Esophagus (tissue), 2 donors: ENCODE measurements around the gene TAF10. TPM values are rescaled to one million over a fixed set of nuclear protein-coding genes. Genes with fewer than 3 reads are reported as not detected.

ENCODE experiments used
- H3K27ac ChIP-seq, 2 donors: one replicate each; pipeline ENCODE4 v1.5.1; 2013; ENCODE audit warnings: low read depth in 2 of 2, mild to moderate bottlenecking in 2 of 2, inconsistent platforms in 1 of 2, low read length in 1 of 2, moderate library complexity in 1 of 2
- H3K27me3 ChIP-seq, 2 donors: one replicate each; pipeline ENCODE4 v1.6.1; 2013; ENCODE audit warnings: low read length in 2 of 2, control low read depth in 1 of 2, mild to moderate bottlenecking in 1 of 2; ENCODE audit not compliant: insufficient read depth in 2 of 2, control insufficient read depth in 1 of 2
- H3K36me3 ChIP-seq, 2 donors: one replicate each; pipeline ENCODE4 v1.6.1; 2013; ENCODE audit warnings: low read length in 1 of 2; ENCODE audit not compliant: control insufficient read depth in 2 of 2, insufficient read depth in 2 of 2
- H3K4me1 ChIP-seq, 2 donors: one replicate each; pipeline ENCODE4 v1.6.1; 2013; ENCODE audit warnings: low read length in 1 of 2; ENCODE audit not compliant: control insufficient read depth in 2 of 2, insufficient read depth in 2 of 2
- H3K4me3 ChIP-seq, 2 donors: one replicate each; pipeline ENCODE4 v1.5.1; 2013; ENCODE audit warnings: low read length in 2 of 2, mild to moderate bottlenecking in 2 of 2, low read depth in 1 of 2, moderate library complexity in 1 of 2
- H3K9me3 ChIP-seq, 2 donors: one replicate each; pipeline ENCODE4 v1.6.1; 2013; ENCODE audit warnings: mild to moderate bottlenecking in 2 of 2, low read depth in 1 of 2, low read length in 1 of 2, moderate library complexity in 1 of 2; ENCODE audit not compliant: control insufficient read depth in 2 of 2, insufficient read depth in 1 of 2
- WGBS, 2 donors: extraction: QIAGEN DNeasy Blood & Tissue Kit; methylation state at CpG; one replicate each; pipeline ENCODE4 v1.1.7; 2013; 5-methylcytosine and 5-hydroxymethylcytosine counted together
- polyA plus RNA-seq, 2 donors: library from polyadenylated mRNA; stranded (reverse); fragments of 200-250 nt; gene quantifications; one replicate each; pipeline ENCODE4 v1.2.3, GENCODE V29; 2013
- donor health status: healthy with polysubstance abuse.
- donor health status: Bipolar disorder and iron deficiency.

Gene TAF10
- polyA plus RNA-seq = 10 to 100 TPM; 83.0 to 93.7 TPM

GRCh38 chr11:6612213-6613041, at the start of gene TAF10:
TSS of gene TAF10 (minus strand) at chr11:6612216. CDS start at chr11:6612189, 27 bp downstream.
- Histone ChIP-seq H3K27me3 (no peaks in the 10 kb centered on the region), H3K36me3 (peaks cover 13 to 48% of the 10 kb centered on the region in 2 donors), H3K9me3 (no peaks in the 10 kb centered on the region), H3K4me1 (peaks cover 2 to 13% of the 10 kb centered on the region in 2 donors), H3K4me3 (peak within 1 kb of the TSS; percentile 91 to 95), H3K27ac (peak within 1 kb of the TSS; percentile 99 to 100)
- 1% methylated on average over 34 to 51 of the region's 51 CpGs for WGBS, 2 donors

DNA sequence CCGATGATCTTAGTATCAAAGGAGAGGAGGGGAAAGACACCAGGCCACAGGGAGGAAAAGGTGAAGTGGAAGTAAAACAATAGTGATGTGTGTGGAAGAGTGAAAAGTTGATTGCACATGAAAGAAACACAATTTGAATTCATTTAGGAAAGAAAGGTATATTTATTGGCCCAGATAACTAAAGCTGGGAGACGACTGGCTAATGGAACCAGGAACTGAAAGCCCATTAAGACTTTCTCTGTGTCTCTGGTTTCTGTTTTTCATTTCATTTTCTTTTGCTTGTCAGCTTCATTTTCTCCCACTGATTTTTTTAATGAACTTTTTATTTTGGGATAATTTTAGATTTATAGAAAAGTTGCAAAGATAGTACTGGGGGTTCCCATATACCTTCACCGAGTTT, 48.7 kb upstream of the TAF10 start:
- no peak overlapping the region for H3K4me3 ChIP-seq
- no peak overlapping the region for H3K27ac ChIP-seq
- no peaks in the 10 kb centered on the region for H3K27me3 ChIP-seq
- H3K4me1 ChIP-seq = no peaks in the 10 kb centered on the region
- no peaks in the 10 kb centered on the region for H3K9me3 ChIP-seq
- H3K36me3 ChIP-seq = no peaks in the 10 kb centered on the region
- WGBS, 2 donors = 76 to 86% methylated on average over 3 of the region's 3 CpGs

GRCh38 chr11:6658647-6659046, 46.6 kb upstream of the TAF10 start:
- H3K9me3 ChIP-seq = no peaks in the 10 kb centered on the region

DNA sequence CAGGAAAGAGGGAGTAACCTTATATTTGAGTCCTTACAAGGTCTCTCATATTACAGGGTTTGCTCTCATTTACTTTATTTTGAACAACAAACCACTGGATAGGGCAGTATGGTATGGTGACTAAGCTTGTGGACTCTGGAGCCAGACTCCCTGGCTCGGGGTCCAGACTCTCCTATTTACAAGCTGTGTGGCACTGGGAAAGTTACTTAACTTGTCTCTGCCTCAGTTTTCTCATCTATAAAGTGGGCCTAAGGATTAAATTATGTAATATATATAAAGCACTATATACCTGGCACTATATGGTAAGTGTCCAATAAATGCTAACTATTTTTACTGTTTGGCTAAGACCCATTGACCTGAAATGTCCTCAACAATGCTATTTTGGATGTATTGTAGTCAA, 45.3 kb upstream of the TAF10 start:
- no peak overlapping the region for H3K27ac ChIP-seq
- H3K4me1 ChIP-seq = peaks cover 0 to 2% of the 10 kb centered on the region in 2 donors
- H3K9me3 ChIP-seq = no peaks in the 10 kb centered on the region
- H3K36me3 ChIP-seq = no peaks in the 10 kb centered on the region
- no peaks in the 10 kb centered on the region for H3K27me3 ChIP-seq
- H3K4me3 ChIP-seq = no peak overlapping the region
- 52 to 64% methylated on average over 1 of the region's 1 CpG for WGBS, 2 donors

More at GRCh38 chr11:6658647-6659046, 46.6 kb upstream of the TAF10 start:
- H3K27ac ChIP-seq = no peak overlapping the region
- H3K27me3 ChIP-seq = no peaks in the 10 kb centered on the region
- no peak overlapping the region for H3K4me3 ChIP-seq
- no peaks in the 10 kb centered on the region for H3K36me3 ChIP-seq
- H3K4me1 ChIP-seq = peaks cover 0 to 2% of the 10 kb centered on the region in 2 donors

GRCh38 chr11:6656936-6657335, 44.9 kb upstream of the TAF10 start:
- no peak overlapping the region for H3K4me3 ChIP-seq
- H3K9me3 ChIP-seq = no peaks in the 10 kb centered on the region
- peaks cover 0 to 2% of the 10 kb centered on the region in 2 donors for H3K4me1 ChIP-seq
- H3K27ac ChIP-seq = no peak overlapping the region
- H3K27me3 ChIP-seq = no peaks in the 10 kb centered on the region
- 71% methylated on average over 5 of the region's 5 CpGs for WGBS, 2 donors
- no peaks in the 10 kb centered on the region for H3K36me3 ChIP-seq

- Histone ChIP-seq H3K27ac (no peak overlapping the region), H3K4me3 (no peak overlapping the region), H3K9me3 (no peaks in the 10 kb centered on the region), H3K4me1 (peaks cover 0 to 2% of the 10 kb centered on the region in 2 donors), H3K27me3 (no peaks in the 10 kb centered on the region), H3K36me3 (no peaks in the 10 kb centered on the region)
- WGBS, 2 donors = 62 to 66% methylated on average over 4 of the region's 4 CpGs
Observed at GRCh38 chr11:6656584-6656915, 44.5 kb upstream of the TAF10 start.

- 14 to 39% methylated on average over 12 to 27 of the region's 56 CpGs for WGBS, 2 donors
- no peaks in the 10 kb centered on the region for H3K36me3 ChIP-seq
- peak within 1 kb of the TSS; percentile 34 to 58 for H3K4me3 ChIP-seq
- H3K27ac ChIP-seq = peak within 1 kb of the TSS; percentile 37 to 64
- H3K4me1 ChIP-seq = peaks cover 0 to 2% of the 10 kb centered on the region in 2 donors
- H3K27me3 ChIP-seq = no peaks in the 10 kb centered on the region
- H3K9me3 ChIP-seq = no peaks in the 10 kb centered on the region
Observed at GRCh38 chr11:6655790-6656583, 44.0 kb upstream of the TAF10 start, which contains the start of gene DCHS1. TSS of gene DCHS1 (minus strand) at chr11:6655809. CDS start at chr11:6641613, 14,196 bp downstream.

DNA sequence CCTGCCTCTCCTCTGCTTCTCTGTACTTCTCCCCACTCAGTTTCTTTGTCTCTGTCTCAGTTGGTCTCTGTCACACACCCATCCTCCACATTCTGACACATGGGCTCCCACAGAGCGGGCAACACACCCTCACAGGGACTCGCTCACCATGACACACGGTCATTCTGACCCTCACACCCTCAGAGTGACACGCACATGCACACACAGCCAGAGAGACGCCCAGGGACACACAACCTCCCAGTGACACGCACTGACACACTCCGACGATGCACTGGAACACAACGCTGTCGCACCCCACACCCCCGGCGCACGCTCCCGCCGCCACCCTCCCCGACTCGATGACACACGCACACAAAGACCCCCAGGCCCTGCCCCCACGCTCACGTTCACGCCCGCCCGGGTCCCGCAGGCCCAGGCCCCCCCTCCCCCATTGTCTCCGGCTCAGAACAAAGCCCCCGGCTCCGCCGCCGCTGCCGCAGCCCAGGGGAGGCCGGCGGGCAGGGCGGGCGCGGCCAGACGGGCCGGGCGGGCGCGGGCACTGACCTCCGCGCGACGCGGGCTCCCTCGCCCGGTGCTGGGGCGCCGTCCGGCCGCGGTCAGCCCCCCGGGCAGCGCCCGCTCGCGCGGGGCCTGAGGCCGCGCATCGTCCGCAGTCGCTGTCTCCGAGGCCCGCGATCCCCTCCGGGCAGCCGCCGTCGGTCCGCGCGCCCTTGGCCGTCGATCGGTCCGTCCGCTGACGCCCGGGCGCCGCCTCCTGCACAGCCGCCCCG, 43.2 kb upstream of the TAF10 start:
- 4 to 5% methylated on average over 64 to 84 of the region's 84 CpGs for WGBS, 2 donors
- no peaks in the 10 kb centered on the region for H3K36me3 ChIP-seq
- peak overlapping the region; percentile 29 to 58 for H3K4me3 ChIP-seq
- H3K9me3 ChIP-seq = no peaks in the 10 kb centered on the region
- peaks cover 0 to 2% of the 10 kb centered on the region in 2 donors for H3K4me1 ChIP-seq
- peak overlapping the region; percentile 37 to 64 for H3K27ac ChIP-seq
- no peaks in the 10 kb centered on the region for H3K27me3 ChIP-seq
